ENCODE results near the gene NELL1.

Gene NELL1

GRCh38 chr11:20949585-20949984 lies 280.2 kb downstream of the NELL1 start:
- DNase-seq (ENCODE audit: low read depth in 2 of 3, low spot score in 2 of 3) = no peak

DNA sequence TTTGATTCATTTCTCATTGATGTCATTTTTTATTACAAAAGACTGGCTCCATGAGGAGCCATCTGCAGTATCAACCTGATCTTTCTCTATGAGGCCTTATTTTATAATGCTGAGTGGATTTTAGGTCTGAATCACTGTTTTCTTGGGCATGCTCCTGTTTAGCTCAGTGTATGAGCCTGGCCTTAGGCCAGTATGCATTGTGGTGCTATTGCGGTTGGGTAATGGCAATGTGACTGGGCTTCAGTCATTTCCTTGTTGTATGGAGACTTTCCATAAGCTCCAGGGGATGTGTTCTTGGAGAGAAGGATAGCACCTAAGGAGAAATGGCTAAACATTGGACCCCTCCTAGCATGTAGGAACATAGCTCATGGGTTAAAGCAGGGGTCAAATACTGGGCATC lies 293.2 kb downstream of the NELL1 start:
- DNase-seq (ENCODE audit: low read depth in 2 of 3, low spot score in 2 of 3) = no peak

DNA sequence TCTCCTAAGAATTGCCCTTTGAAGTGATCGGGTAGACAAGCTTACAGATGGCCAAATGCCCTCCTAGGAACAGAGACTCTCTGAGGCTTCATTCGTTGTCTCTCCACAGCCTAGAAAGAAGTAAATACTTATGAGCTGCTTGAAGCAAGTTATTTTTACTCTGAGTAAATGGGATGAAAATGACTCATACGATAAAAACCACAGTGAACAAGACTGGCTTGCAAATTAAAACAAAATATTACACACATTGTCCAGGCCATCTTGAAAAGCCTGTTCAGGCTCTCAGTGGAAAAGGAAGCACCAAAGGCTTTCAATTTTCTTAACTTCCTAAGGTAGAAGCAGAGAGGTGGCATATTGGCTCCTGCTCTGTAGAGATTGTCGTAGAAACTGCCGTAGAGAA lies 294.2 kb downstream of the NELL1 start:
- no peak for DNase-seq (ENCODE audit: low read depth in 2 of 3, low spot score in 2 of 3)

- no peak for DNase-seq (ENCODE audit: low read depth in 2 of 3, low spot score in 2 of 3)
Measured at GRCh38 chr11:20964985-20965384, 295.6 kb downstream of the NELL1 start.

GRCh38 chr11:20966489-20966888 lies 297.1 kb downstream of the NELL1 start:
- DNase-seq (ENCODE audit: low read depth in 2 of 3, low spot score in 2 of 3) = no peak

GRCh38 chr11:20973940-20974559 lies 304.7 kb downstream of the NELL1 start:
- no peak for DNase-seq (ENCODE audit: low read depth in 2 of 3, low spot score in 2 of 3)

DNA sequence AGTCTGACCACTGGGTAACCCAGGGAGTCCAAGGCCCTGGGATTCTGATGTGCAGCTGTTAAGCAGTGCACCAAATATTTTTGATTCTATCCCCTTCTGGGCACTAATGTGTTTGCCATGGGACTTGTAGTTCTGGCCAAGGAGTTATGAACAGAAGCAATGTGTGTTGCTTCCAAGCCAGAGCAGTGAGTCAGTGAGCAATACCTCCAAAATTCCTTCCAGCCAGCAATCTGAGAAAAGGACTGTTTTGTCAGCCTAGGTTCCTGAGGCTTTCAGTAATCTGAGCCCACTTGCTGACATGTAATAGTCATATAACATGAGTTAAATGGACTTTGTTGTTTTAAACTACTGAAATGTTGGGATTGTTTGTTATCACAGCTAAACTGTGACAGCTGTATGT lies 311.4 kb downstream of the NELL1 start:
- DNase-seq (ENCODE audit: low read depth in 2 of 3, low spot score in 2 of 3) = no peak

DNA sequence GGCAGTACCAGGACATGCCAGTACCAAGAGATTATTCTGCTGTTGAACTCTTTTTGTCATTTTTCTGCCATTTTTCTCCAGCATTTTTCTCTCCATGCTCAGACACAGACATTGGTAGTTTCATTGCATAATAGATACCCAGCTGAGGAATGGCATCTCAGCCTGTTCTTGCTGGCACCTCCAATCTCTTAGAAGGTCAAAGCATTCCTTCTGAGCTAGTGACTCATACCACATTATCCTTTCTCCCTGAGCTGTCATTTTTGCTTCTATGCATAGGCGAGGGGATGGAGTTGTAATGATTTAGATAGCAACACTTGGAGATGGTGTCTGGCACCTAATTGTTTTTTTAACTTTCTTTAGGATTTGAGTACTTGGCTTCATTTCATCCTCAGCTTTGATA lies 321.1 kb downstream of the NELL1 start:
- no peak for DNase-seq (ENCODE audit: low read depth in 2 of 3, low spot score in 2 of 3)

- no peak for DNase-seq (ENCODE audit: low read depth in 2 of 3, low spot score in 2 of 3)
Measured at GRCh38 chr11:20991471-20991870, 322.1 kb downstream of the NELL1 start.

- no peak for DNase-seq (ENCODE audit: low read depth in 2 of 3, low spot score in 2 of 3)
Measured at GRCh38 chr11:21007297-21007696, 337.9 kb downstream of the NELL1 start.

- DNase-seq (ENCODE audit: low read depth in 2 of 3, low spot score in 2 of 3) = no peak
Measured at GRCh38 chr11:21018248-21018647, 348.9 kb downstream of the NELL1 start.

DNA sequence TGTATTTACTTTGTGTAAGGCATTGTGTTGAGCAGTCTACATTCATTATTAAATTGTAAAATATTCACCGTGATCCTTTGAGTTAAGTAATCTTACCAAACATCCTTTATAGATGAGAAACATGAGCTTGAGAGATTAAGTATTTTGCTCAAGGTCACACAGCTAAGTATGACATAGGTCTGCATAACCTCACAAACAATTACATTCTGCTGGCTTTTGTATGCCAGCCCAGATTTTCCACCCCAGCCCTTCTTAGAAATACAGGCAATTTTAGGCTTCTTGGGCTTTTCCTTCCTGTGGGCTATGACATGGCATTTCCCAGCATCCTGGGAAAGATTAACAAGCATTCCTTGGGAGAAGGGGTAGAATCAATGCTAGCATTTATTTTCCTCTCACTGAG lies 357.3 kb downstream of the NELL1 start:
- DNase-seq (ENCODE audit: low read depth in 2 of 3, low spot score in 2 of 3) = no peak

GRCh38 chr11:21037850-21038249 lies 368.5 kb downstream of the NELL1 start:
- DNase-seq (ENCODE audit: low read depth in 2 of 3, low spot score in 2 of 3) = no peak

GRCh38 chr11:21038801-21039200 lies 369.4 kb downstream of the NELL1 start:
- no peak for DNase-seq (ENCODE audit: low read depth in 2 of 3, low spot score in 2 of 3)

DNA sequence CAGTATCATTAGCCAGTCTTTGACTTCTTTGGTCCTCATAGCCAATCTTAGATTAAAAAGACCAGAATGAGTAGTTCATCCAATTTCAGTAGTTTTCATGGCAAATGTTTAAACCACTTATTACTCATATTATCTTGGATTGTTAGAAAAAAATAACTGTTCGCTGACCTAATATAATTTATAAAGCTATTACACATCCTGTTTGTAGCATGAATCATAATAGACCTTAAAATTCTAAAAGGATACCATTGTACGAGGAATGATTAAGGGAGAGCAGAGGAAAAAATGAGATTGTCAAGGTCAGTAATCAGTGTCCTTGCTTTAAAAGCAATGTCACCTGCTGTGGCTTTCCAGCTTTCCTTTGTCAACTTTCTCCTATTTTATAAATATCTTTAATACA lies 371.2 kb downstream of the NELL1 start:
- no peak for DNase-seq (ENCODE audit: low read depth in 2 of 3, low spot score in 2 of 3)

GRCh38 chr11:21048626-21049025 lies 379.2 kb downstream of the NELL1 start:
- no peak for DNase-seq (ENCODE audit: low read depth in 2 of 3, low spot score in 2 of 3)

- DNase-seq (ENCODE audit: low read depth in 2 of 3, low spot score in 2 of 3) = no peak
Measured at GRCh38 chr11:21053466-21053865, 384.1 kb downstream of the NELL1 start.

DNA sequence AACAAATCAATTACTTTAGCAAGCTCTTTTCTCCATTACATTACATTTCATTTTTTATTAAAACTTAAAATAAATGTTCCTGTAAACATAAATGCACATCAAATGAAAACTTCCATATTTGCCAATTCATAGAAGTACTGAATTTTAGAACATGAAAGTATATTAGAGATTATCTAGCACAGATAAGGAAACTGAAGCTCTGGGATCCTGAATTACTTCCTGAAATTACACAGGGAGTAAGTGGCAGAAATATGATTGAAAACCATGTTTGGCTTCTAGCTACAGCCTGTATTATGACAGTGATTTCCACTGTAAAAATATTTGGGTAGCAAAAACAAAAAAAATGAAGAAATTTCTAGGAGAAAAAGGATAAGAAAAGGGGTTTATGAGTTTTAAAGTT lies 387.3 kb downstream of the NELL1 start:
- no peak for DNase-seq (ENCODE audit: low read depth in 2 of 3, low spot score in 2 of 3)

GRCh38 chr11:21059879-21060278 lies 390.5 kb downstream of the NELL1 start:
- no peak for DNase-seq (ENCODE audit: low read depth in 2 of 3, low spot score in 2 of 3)

GRCh38 chr11:21066030-21066429 lies 396.6 kb downstream of the NELL1 start:
- DNase-seq (ENCODE audit: low read depth in 2 of 3, low spot score in 2 of 3) = no peak

DNA sequence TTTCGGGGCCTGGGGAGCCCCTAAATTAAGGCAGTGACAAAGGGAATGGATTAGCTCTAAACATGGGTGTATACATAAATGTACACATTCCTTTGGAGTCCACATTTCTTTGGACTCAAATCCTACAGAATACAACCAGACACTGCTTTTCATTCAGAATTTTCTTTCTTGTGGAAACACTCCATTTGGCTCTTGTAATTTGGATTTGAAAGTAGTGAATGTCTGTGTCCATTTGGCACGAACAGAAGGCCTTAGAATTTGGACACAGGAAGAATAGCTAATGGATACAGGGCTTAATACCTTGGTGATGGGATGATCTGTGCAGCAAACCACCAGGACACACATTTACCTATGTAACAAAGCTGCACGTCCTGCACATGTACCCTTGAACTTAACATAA lies 399.5 kb downstream of the NELL1 start:
- no peak for DNase-seq (ENCODE audit: low read depth in 2 of 3, low spot score in 2 of 3)

GRCh38 chr11:21069909-21070308 lies 400.5 kb downstream of the NELL1 start:
- DNase-seq (ENCODE audit: low read depth in 2 of 3, low spot score in 2 of 3) = no peak

- DNase-seq (ENCODE audit: low read depth in 2 of 3, low spot score in 2 of 3) = no peak
Measured at GRCh38 chr11:21072558-21072957, 403.2 kb downstream of the NELL1 start.

DNA sequence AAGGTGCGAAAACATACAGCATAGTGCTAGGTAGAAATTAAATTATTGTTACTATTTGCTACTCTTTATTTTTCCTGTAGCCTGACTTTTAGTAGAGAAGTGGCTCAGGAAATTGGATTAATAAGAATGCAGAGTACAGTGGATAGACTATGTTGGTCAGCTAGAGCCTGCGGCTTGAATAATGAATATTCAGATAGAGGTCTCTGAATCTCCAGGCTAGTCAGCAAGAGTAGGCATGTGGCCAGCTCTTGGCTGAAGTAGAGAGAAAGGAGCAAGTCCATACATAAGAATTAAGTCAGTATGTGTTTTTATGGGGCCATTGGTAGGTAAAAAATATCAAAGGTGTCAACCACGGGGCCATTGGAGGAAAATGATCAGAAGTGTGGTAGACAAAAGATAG lies 413.5 kb downstream of the NELL1 start:
- no peak for DNase-seq (ENCODE audit: low read depth in 2 of 3, low spot score in 2 of 3)

Measured in activated CD8-positive, alpha-beta memory T cell treated with anti-CD3 and anti-CD28 coated beads for 48 hours (primary cell).